ENCODE measurements around the gene MRPS6. TPM values are rescaled to one million over a fixed set of nuclear protein-coding genes. Genes with fewer than 3 reads are reported as not detected.

Gene MRPS6
- total and polyA plus RNA-seq, 10 of the 15 experiments (the other 5 are each of a cell fraction or from before 2014, with no cell fraction given), result 32.5 to 232 (median 90.3) TPM

DNA sequence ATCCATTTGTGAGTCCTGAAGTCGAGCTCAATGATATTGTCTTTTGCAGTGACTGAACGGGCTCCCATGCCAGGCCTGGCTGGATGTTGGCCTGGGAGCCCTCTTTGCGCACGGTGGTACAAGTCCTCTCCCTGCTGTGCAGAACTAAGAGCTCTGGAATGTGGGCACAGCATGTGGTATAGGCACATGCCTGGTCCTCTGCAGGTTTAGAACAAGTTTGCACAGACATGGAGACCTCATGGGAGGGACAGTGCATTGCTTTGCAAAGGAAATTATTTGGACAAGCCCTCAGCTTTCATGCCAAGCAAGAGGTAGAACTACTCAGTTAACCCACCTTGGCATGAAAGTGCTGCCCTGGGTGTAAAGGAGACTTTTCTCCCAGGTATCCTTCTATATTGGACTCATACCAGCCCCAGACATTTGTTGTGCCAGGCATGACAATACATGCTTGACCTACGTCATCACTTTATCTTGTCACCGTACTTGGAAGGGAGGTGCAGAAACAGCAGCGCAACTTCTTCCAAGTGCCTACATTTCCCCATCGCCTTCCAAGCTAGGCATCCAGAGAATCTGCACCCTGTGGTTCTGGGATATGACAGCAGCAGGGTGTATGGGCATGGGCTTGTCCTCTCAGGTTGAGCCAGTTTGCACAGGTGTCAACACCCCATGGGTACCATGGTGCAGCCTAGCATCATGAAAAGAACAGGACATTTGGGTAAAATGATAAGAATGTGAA, 37.6 kb upstream of the MRPS6 start:
- no peaks in the 10 kb centered on the region for H3K27me3 ChIP-seq (replicated peaks in 1 of 2; ENCODE audit: control insufficient read depth in 2 of 2, insufficient read depth in 2 of 2, low read length in 1 of 2)
- DNase-seq (ENCODE audit: low read depth, low spot score) (no peak), FAIRE-seq (no peak), ATAC-seq (no peak)
- no peaks in the 10 kb centered on the region; the same call in 2 of the 3 replicates for H3K9me3 ChIP-seq (replicated peaks; ENCODE audit: control insufficient read depth, insufficient read depth, low read length)
- ChIA-PET RAD21 (ENCODE audit: unreplicated experiment) (interaction anchor here (0.6 to 0.8 kb wide), 2 partner anchors 85 to 87 kb away, joined by 3 read pairs; no protein-coding TSS in a partner anchor), SMC1A (ENCODE audit: uncharacterized antibody, unreplicated experiment) (interaction anchor here (1.7 to 3.4 kb wide), 2 partner anchors 10 to 13 kb away, joined by 4 to 22 read pairs; no protein-coding TSS in a partner anchor), POLR2A (no interaction called here), CTCF (interaction anchor here (1.0 to 1.5 kb wide), 4 partner anchors 10 to 19 kb away, joined by 3 to 6 read pairs (median 3); no protein-coding TSS in a partner anchor)
- intact Hi-C loops (cut with micrococcal nuclease; ENCODE audit: unreplicated experiment), result no loop called here
- no TSS peak for BruUV-seq (replicated peaks)
- H4K20me1 ChIP-seq (ENCODE audit: control insufficient read depth, insufficient read depth), result no peaks in the 10 kb centered on the region
- peaks cover 11% of the 10 kb centered on the region; the same call in 1 of the 2 replicates for H3K4me1 ChIP-seq (ENCODE audit: control insufficient read depth, insufficient read depth, low read length)
- no peaks in the 10 kb centered on the region for H3K79me2 ChIP-seq (ENCODE audit: control insufficient read depth, insufficient read depth, low read length)
- no peak overlapping the region for H2AFZ ChIP-seq (ENCODE audit: control insufficient read depth, low read depth, low read length)
- H3K36me3 ChIP-seq (ENCODE audit: control insufficient read depth in 2 of 2, insufficient read depth in 2 of 2, low read length in 1 of 2), result no peaks in the 10 kb centered on the region
- in situ Hi-C loops (cut with MboI), result no loop called here
- no peak overlapping the region for H3K9ac ChIP-seq (ENCODE audit: control insufficient read depth, insufficient read depth, low read length)
- no peak overlapping the region for H3K4me2 ChIP-seq (ENCODE audit: control insufficient read depth, insufficient read depth)
- TF ChIP-seq RCOR1 (conservative IDR thresholded peaks at IDR 0.05; ENCODE audit: low read depth, low read length) (no peak), IRF4 (IDR thresholded peaks at IDR 0.05; ENCODE audit: low read depth, low read length) (no peak), ZNF622 (IDR thresholded peaks at IDR 0.05) (no peak), CREB1 (IDR thresholded peaks at IDR 0.05; ENCODE audit: low read depth) (no peak), USF1 (IDR thresholded peaks at IDR 0.05; ENCODE audit: borderline replicate concordance, extremely low read length, insufficient read depth, low read depth, low read length) (no peak), ZSCAN29 (IDR thresholded peaks at IDR 0.05) (no peak), ZNF207 (IDR thresholded peaks at IDR 0.05; ENCODE audit: borderline replicate concordance) (no peak), NR2C1 (IDR thresholded peaks at IDR 0.05) (no peak), SMAD1 (IDR thresholded peaks at IDR 0.05; ENCODE audit: low read depth, partially characterized antibody) (no peak), TCF7 (IDR thresholded peaks at IDR 0.05; ENCODE audit: borderline replicate concordance) (no peak), HDAC2 (IDR thresholded peaks at IDR 0.05) (no peak), ZNF24 (IDR thresholded peaks at IDR 0.05) (no peak), BACH1 (IDR thresholded peaks at IDR 0.05; ENCODE audit: borderline replicate concordance) (no peak), DPF2 (IDR thresholded peaks at IDR 0.05) (no peak), CBX5 (IDR thresholded peaks at IDR 0.05; ENCODE audit: low read depth) (no peak), CHD4 (IDR thresholded peaks at IDR 0.05) (no peak)
- TF ChIP-seq, protein P1, sequence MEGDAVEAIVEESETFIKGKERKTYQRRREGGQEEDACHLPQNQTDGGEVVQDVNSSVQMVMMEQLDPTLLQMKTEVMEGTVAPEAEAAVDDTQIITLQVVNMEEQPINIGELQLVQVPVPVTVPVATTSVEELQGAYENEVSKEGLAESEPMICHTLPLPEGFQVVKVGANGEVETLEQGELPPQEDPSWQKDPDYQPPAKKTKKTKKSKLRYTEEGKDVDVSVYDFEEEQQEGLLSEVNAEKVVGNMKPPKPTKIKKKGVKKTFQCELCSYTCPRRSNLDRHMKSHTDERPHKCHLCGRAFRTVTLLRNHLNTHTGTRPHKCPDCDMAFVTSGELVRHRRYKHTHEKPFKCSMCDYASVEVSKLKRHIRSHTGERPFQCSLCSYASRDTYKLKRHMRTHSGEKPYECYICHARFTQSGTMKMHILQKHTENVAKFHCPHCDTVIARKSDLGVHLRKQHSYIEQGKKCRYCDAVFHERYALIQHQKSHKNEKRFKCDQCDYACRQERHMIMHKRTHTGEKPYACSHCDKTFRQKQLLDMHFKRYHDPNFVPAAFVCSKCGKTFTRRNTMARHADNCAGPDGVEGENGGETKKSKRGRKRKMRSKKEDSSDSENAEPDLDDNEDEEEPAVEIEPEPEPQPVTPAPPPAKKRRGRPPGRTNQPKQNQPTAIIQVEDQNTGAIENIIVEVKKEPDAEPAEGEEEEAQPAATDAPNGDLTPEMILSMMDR (IDR thresholded peaks at IDR 0.05 in 2 of 3, conservative IDR thresholded peaks at IDR 0.05 in 1 of 3; ENCODE audit: control insufficient read depth in 2 of 3, extremely low read depth in 1 of 3, insufficient read depth in 1 of 3, low read depth in 3 of 3, low read length in 3 of 3), result no peak
- TF ChIP-seq, protein P2, sequence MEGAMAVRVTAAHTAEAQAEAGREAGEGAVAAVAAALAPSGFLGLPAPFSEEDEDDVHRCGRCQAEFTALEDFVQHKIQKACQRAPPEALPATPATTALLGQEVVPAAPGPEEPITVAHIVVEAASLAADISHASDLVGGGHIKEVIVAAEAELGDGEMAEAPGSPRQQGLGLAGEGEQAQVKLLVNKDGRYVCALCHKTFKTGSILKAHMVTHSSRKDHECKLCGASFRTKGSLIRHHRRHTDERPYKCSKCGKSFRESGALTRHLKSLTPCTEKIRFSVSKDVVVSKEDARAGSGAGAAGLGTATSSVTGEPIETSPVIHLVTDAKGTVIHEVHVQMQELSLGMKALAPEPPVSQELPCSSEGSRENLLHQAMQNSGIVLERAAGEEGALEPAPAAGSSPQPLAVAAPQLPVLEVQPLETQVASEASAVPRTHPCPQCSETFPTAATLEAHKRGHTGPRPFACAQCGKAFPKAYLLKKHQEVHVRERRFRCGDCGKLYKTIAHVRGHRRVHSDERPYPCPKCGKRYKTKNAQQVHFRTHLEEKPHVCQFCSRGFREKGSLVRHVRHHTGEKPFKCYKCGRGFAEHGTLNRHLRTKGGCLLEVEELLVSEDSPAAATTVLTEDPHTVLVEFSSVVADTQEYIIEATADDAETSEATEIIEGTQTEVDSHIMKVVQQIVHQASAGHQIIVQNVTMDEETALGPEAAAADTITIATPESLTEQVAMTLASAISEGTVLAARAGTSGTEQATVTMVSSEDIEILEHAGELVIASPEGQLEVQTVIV (IDR thresholded peaks at IDR 0.05; ENCODE audit: borderline replicate concordance, partially characterized antibody), result no peak
- WGBS (ENCODE audit: insufficient coverage, insufficient replicate concordance, low lambda C conversion rate, missing lambda C conversion rate), result 80% methylated on average over 8 of the region's 8 CpGs
- no peak overlapping the region for H3K4me3 ChIP-seq
- no peak overlapping the region for H3K27ac ChIP-seq (ENCODE audit: control insufficient read depth, insufficient read depth)

Data from GM12878 (cell line).